ENCODE data around the gene ATP6V0A4. TPM values are rescaled to one million over a fixed set of nuclear protein-coding genes. Genes with fewer than 3 reads are reported as not detected.

ATP6V0A4 gene
- total RNA-seq, 1 experiment from 2014 or later, result 1.2 TPM

- ChIA-PET CTCF (no interaction called here), POLR2A (no interaction called here)
- Histone ChIP-seq H3K4me1 (no peaks in the 10 kb centered on the region), H3K36me3 (ENCODE audit: control insufficient read depth, insufficient read depth, low read length) (no peaks in the 10 kb centered on the region), H3K27me3 (replicated peaks; ENCODE audit: control insufficient read depth, insufficient read depth, low read length) (no peaks in the 10 kb centered on the region), H3K4me3 (ENCODE audit: low read depth, low read length) (no peak overlapping the region), H3K9me3 (no peaks in the 10 kb centered on the region)
- peaks cover 5% of the 10 kb centered on the region for H3K36me3 Mint-ChIP-seq (ENCODE audit: insufficient read depth, unreplicated experiment)
- BruUV-seq (replicated peaks), result no TSS peak
- no peak for DNase-seq
- intact Hi-C loops (cut with micrococcal nuclease; ENCODE audit: unreplicated experiment), result no loop called here
- no peak for TF ChIP-seq CTCF (IDR thresholded peaks at IDR 0.05; ENCODE audit: insufficient read depth in 1 of 2, low read depth in 1 of 2, low read length in 1 of 2, severe bottlenecking in 1 of 2, unreplicated experiment in 1 of 2)
- no peaks in the 10 kb centered on the region for H3K27me3 Mint-ChIP-seq (ENCODE audit: insufficient read depth, unreplicated experiment)
- H3K27ac Mint-ChIP-seq (ENCODE audit: unreplicated experiment), result no peak overlapping the region
- H3K4me3 Mint-ChIP-seq (ENCODE audit: unreplicated experiment), result no peak overlapping the region
- no peaks in the 10 kb centered on the region for H3K4me1 Mint-ChIP-seq (ENCODE audit: low read depth, unreplicated experiment)
- no peaks in the 10 kb centered on the region for H3K9me3 Mint-ChIP-seq (ENCODE audit: unreplicated experiment)
These were observed 77.7 kb downstream of the ATP6V0A4 start for GRCh38 chr7:138720286-138720685.

- H3K9me3 ChIP-seq, result no peaks in the 10 kb centered on the region
- Mint-ChIP-seq H3K4me3 (ENCODE audit: unreplicated experiment) (no peak overlapping the region), H3K4me1 (ENCODE audit: low read depth, unreplicated experiment) (no peaks in the 10 kb centered on the region), H3K9me3 (ENCODE audit: unreplicated experiment) (no peaks in the 10 kb centered on the region), H3K27me3 (ENCODE audit: insufficient read depth, unreplicated experiment) (no peaks in the 10 kb centered on the region), H3K36me3 (ENCODE audit: insufficient read depth, unreplicated experiment) (peaks cover 5% of the 10 kb centered on the region), H3K27ac (ENCODE audit: unreplicated experiment) (no peak overlapping the region)
- TF ChIP-seq CTCF (IDR thresholded peaks at IDR 0.05; ENCODE audit: insufficient read depth in 1 of 2, low read depth in 1 of 2, low read length in 1 of 2, severe bottlenecking in 1 of 2, unreplicated experiment in 1 of 2), result no peak
- ChIA-PET CTCF (no interaction called here), POLR2A (no interaction called here)
- no TSS peak for BruUV-seq (replicated peaks)
- no peak for DNase-seq
- H3K4me3 ChIP-seq (ENCODE audit: low read depth, low read length), result no peak overlapping the region
- H3K4me1 ChIP-seq, result no peaks in the 10 kb centered on the region
- no peaks in the 10 kb centered on the region for H3K27me3 ChIP-seq (replicated peaks; ENCODE audit: control insufficient read depth, insufficient read depth, low read length)
- no peaks in the 10 kb centered on the region for H3K36me3 ChIP-seq (ENCODE audit: control insufficient read depth, insufficient read depth, low read length)
- intact Hi-C loops (cut with micrococcal nuclease; ENCODE audit: unreplicated experiment), result no loop called here
These were observed 81.1 kb downstream of the ATP6V0A4 start for GRCh38 chr7:138716889-138717288.

GRCh38 chr7:138713191-138713590, 84.8 kb downstream of the ATP6V0A4 start:
- H3K36me3 Mint-ChIP-seq (ENCODE audit: insufficient read depth, unreplicated experiment), result peaks cover 5% of the 10 kb centered on the region
- no TSS peak for BruUV-seq (replicated peaks)
- Histone ChIP-seq H3K9me3 (no peaks in the 10 kb centered on the region), H3K27me3 (replicated peaks; ENCODE audit: control insufficient read depth, insufficient read depth, low read length) (no peaks in the 10 kb centered on the region), H3K4me1 (no peaks in the 10 kb centered on the region), H3K4me3 (ENCODE audit: low read depth, low read length) (no peak overlapping the region), H3K36me3 (ENCODE audit: control insufficient read depth, insufficient read depth, low read length) (no peaks in the 10 kb centered on the region)
- no peak for TF ChIP-seq CTCF (IDR thresholded peaks at IDR 0.05; ENCODE audit: insufficient read depth in 1 of 2, low read depth in 1 of 2, low read length in 1 of 2, severe bottlenecking in 1 of 2, unreplicated experiment in 1 of 2)
- no peak overlapping the region for H3K27ac Mint-ChIP-seq (ENCODE audit: unreplicated experiment)
- intact Hi-C loops (cut with micrococcal nuclease; ENCODE audit: unreplicated experiment), result no loop called here
- no peaks in the 10 kb centered on the region for H3K27me3 Mint-ChIP-seq (ENCODE audit: insufficient read depth, unreplicated experiment)
- no peaks in the 10 kb centered on the region for H3K9me3 Mint-ChIP-seq (ENCODE audit: unreplicated experiment)
- CTCF ChIA-PET, result no interaction called here
- POLR2A ChIA-PET, result no interaction called here
- no peak overlapping the region for H3K4me3 Mint-ChIP-seq (ENCODE audit: unreplicated experiment)
- H3K4me1 Mint-ChIP-seq (ENCODE audit: low read depth, unreplicated experiment), result no peaks in the 10 kb centered on the region
- no peak for DNase-seq

Measured in Caco-2 (cell line).